ENCODE measurements around the gene TBC1D5. TPM values are rescaled to one million over a fixed set of nuclear protein-coding genes. Genes with fewer than 3 reads are reported as not detected.
"Not testable (repeated sequence)": the region's sequence is repeated elsewhere in the genome, so short reads cannot be mapped to it uniquely, and the experiment has no call there.

TBC1D5 gene
- total RNA-seq, 1 donor from 2014 or later: 98.7 TPM

DNA sequence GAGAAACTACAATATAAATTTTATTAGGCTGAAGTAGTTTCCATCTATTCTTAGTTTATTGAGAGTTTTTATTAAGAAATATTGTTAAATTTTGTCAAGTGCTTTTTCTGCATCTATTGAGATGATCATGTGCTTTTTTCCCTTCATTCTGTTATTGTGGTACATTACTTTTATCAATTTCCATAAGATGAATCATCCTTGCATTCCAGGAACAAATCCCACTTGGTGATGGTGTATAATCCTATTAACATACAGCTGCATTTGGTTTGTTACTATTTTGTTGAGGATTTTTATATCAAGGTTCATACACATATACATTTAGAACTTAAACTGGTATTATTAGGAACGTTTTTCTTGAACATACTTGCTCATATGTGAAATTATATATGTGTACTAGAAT, 199.8 kb downstream of the TBC1D5 start:
- DNase-seq: no peak

- no peak for DNase-seq
These were observed 203.0 kb downstream of the TBC1D5 start for GRCh38 chr3:17539436-17539835.

DNA sequence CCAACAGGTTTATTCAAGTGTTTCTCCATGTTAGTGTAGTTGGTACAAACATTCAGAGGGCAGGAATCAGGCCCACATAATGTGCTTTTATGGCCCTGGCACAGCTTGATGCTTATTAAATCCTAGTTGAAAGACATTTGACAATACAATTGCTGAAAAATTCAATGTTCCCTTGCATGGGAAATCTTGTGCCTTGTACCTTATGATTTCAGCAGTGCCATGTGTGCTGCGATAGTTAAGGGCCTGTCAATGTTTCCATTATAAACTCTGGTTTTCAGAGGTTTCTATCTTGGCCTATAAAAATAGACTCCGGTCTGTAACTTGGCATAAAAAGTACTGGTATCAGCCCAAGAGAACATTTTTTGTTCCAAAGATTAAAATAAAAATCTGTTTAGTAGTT, 207.2 kb downstream of the TBC1D5 start:
- DNase-seq: no peak

DNA sequence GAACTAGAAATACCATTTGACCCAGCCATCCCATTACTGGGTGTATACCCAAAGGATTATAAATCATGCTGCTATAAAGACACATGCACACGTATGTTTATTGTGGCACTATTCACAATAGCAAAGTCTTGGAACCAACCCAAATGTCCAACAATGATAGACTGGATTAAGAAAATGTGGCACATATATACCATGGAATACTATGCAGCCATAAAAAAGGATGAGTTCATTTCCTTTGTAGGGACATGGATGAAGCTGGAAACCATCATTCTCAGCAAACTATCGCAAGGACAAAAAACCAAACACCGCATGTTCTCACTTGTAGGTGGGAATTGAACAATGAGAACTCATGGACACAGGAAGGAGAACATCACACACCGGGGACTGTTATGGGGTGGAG, 210.0 kb downstream of the TBC1D5 start:
- not testable (repeated sequence) for DNase-seq

- no peak for DNase-seq
These were observed 212.8 kb downstream of the TBC1D5 start for GRCh38 chr3:17529677-17530076.

DNA sequence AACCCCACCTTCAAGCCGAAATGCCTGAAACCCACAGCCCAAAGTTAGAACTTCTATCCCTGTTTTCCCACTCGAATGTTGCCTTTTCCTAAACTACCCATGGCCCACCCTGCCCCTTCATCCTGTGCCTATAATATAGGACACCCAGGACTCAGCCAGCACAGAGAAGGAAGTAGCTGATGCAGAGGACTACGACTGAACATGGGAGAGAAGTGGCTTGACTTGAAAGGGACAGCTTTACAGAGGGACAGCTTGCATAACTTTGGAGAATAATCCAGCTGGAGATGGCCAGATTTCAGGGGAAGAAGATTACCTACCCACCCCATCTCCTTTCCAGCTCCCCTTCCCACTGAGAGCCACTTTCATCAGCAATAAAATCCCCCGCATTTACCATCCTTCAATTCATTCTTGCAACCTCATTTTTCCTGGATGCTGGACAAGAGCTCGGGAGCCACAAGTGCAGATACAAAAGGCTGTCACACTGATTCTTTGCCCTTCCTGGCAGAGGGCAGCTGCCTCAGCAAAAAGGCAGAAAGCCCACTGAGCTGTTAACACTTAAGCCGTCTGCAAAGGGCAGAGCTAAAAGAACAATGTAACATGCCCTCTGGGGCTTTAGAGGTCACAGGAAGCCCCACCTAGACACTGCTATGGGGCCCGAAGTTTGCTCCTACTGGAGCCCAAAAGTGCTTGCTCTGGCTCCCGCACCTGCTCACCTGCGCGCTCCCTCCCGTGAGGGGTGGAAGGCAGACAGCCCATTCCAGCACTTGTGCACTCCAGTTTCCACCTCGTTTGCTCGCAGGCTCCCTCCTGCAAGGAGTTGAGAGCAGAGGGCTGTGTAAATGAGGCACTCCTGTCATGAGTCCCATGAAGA, 224.0 kb downstream of the TBC1D5 start:
- no peak for DNase-seq

GRCh38 chr3:17515445-17516234, 226.8 kb downstream of the TBC1D5 start:
- no peak for DNase-seq

DNA sequence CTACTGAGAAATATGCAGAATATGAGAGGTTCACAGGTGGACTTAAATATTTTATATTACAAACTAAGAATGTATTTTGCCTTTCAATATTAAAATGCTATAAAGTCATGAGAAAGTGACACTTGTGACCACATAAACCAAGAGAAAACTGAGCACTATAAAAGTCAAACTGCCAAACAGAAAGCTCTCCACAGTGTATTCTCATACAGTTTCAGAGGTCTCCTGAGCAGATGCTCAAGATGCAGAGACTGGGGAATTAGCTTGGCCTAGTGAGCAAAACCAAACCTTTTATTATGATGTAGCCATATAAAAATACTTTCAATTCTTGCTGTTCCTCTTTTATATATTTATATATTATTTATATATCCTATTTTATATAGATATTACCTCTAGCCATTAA, 227.8 kb downstream of the TBC1D5 start:
- DNase-seq: no peak

DNA sequence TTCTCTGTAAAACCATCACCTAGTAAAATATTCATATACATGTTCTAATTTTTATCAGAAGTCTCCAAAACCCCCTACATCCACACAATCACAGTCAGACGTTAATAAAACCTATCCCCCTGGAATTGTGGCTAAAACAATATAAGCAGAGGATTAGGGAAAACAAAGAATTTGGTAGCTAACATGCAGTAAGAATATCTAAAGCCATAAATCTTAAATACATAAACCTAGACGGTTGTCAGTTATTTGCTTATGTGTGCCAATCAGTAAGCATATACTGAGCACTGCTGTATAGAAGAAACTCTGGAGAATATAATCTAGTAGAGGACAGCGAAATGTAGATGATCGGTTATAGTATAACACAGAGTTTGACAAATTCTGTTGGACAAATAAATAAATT, 232.2 kb downstream of the TBC1D5 start:
- DNase-seq: no peak

DNA sequence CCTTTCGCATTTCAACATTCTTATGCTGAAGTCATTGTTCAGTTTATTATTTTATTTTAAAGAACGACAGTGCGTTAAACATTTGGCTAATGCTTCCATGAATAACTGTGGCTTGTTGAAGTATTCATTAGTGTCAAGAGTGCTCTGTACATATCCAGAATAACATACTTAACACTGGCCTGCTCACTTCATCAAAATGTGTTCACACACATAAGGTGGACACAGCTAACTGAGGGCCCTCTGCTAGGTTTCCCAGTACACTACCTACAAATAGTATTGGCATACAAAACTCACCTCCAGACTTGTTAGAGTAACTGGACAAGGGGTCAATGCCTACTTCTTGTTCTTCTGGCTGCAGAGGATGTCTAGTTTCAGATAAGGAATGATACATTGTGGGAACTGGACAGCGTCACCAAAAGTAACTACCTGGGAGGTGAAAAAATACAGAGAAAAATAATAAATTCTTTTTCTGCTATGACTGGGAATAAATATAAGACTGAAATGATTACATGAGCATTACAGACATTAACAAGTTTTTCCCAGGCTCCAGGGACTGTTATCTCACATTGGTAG, 234.2 kb downstream of the TBC1D5 start:
- no peak for DNase-seq

- no peak for DNase-seq
These were observed 235.0 kb downstream of the TBC1D5 start for GRCh38 chr3:17507480-17507879.

DNA sequence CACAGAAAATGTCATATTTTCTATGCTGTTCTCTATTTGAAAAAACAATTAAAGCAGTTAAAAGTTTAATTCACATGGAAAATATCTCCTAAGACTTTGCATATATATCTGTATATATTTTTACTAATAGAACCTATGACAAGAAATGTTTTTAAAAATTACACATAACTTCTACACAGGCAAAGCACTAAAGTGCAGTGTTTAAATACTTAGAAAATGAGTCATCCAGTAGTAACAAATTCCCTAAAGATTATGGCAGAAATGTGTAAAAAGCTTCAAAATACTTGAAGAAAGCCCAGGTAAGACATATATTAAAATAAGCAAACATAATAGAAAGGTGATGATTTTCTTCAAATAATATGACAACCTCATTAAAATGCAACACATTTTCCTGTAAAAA, 236.6 kb downstream of the TBC1D5 start:
- DNase-seq: peak; percentile 19

- DNase-seq: no peak
These were observed 240.7 kb downstream of the TBC1D5 start for GRCh38 chr3:17501745-17502144.

- DNase-seq: peak; percentile 36
These were observed 241.8 kb downstream of the TBC1D5 start for GRCh38 chr3:17500618-17501017.

DNA sequence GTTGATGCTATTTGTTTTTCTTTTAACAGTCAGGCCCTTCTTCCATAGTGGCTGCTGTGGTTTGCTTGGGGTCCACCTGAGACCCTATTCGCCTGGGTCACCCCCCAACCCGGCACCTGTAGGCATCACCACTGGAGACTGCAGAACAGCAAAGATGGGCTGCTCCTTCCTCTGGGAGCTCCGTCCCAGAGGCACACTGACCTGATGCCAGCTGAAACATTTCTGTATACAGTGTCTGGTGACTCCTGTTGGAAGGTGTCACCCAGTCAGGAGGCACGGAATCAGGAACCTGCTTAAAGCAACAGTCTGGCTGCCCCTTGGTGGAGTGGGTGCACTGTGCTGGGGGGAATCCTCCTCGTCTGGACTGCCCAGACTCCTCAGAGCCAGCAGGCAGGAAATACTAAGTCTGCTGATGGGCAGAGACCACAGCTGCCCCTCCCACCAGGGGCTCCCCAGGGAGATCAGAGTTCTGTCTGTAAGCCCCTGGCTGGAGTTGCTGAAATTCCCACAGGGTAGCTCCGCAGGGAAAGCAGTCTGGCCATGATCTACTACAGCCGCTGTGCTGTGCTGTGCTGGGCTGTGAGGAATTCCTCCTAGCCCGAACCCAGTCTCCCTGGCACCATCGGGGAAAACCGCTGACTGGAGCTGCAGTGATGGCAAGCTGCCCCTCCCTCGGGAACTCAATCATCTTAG, 248.2 kb downstream of the TBC1D5 start:
- no peak for DNase-seq

GRCh38 chr3:17491601-17492000, 250.8 kb downstream of the TBC1D5 start:
- DNase-seq: peak; percentile 48

GRCh38 chr3:17491190-17491589, 251.2 kb downstream of the TBC1D5 start:
- not testable (repeated sequence) for DNase-seq

- no peak for DNase-seq
These were observed 253.3 kb downstream of the TBC1D5 start for GRCh38 chr3:17489139-17489538.

- no peak for DNase-seq
These were observed 261.3 kb downstream of the TBC1D5 start for GRCh38 chr3:17481116-17481515.

DNA sequence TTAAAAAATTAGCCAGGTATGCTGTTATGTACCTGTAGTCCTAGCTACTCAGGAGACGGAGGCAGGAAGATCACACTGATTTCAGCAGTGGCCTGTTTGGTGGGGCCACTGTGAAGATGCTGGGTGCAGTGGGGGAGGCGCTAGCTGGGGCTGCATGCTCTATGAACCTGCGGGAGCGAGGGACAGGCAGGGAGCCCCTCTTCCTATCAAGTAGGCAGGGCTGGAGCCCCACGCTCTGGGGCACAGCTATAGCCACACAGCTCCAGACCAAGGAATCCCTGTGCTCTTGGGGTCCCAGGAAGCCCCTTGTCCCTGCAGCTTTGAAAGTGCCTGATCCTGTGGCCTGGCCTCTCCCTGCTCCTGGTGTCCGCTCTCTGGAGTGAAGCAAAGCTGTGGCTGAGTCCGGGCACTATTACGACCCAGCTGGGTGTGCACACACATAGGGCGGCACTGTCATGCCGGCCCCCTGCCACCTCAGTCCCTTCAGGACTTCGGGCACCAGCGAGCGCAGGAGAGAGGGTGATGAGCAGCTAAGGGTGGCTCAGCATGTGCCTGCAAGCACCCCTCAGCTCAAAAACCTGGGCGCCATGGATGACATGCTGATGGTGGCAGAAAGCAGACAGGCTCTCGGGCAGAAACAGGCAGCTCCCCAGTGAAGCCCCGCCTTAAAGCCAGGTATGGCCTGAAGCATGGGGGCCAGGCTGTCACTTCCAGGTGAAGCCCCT, 262.6 kb downstream of the TBC1D5 start:
- DNase-seq: no peak

GRCh38 chr3:17478673-17479072, 263.8 kb downstream of the TBC1D5 start:
- peak; percentile 5 for DNase-seq

GRCh38 chr3:17473761-17474160, 268.7 kb downstream of the TBC1D5 start:
- peak; percentile 30 for DNase-seq
